ENCODE measurements around the gene IL3RA.
"Not testable (repeated sequence)": the region's sequence is repeated elsewhere in the genome, so short reads cannot be mapped to it uniquely, and the experiment has no call there.

IL3RA gene

GRCh38 chrX:1332433-1332832, 4.2 kb upstream of the IL3RA start:
- not testable (repeated sequence) for DNase-seq

- DNase-seq: no peak
Observed at GRCh38 chrX:1334854-1335253, 1.7 kb upstream of the IL3RA start.

DNA sequence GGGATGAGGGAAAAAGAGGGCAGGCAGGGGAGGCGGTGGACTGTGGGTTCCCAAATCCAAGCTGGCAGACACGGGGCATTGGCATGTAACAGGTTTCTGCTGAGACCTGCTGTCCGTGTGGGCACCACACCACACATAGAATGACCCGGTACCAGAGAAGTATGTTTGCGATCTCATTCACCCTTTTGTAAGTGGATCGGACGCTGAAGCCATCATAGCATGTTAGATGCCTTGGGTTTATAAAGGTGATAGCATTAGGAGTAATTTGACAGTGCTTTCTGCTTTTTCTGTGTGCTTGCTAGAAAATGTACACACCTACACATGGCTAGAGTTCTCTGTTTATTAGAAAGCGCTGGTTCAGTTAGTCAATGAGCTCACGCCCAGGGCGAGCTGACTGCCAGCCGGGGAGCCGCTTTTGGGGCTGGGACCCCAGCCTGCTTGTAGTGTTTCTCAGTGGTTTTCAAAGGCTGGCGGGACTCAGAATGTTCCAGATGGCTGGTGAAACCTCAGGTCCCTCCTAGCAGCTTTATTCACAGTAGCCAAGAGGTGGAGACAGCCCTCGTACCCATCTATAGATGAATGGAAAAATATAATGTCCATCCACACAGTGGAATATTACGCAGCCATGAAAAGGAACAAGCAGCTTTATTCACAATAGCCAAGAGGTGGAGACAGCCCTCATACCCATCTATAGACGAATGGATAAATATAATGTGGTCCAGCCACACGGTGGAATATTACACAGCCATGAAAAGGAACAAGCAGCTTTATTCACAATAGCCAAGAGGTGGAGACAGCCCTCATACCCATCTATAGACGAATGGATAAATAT, 579 bp downstream of the IL3RA start:
- DNase-seq: no peak

- DNase-seq: no peak
Observed at GRCh38 chrX:1341545-1342184, 5.1 kb downstream of the IL3RA start.

DNA sequence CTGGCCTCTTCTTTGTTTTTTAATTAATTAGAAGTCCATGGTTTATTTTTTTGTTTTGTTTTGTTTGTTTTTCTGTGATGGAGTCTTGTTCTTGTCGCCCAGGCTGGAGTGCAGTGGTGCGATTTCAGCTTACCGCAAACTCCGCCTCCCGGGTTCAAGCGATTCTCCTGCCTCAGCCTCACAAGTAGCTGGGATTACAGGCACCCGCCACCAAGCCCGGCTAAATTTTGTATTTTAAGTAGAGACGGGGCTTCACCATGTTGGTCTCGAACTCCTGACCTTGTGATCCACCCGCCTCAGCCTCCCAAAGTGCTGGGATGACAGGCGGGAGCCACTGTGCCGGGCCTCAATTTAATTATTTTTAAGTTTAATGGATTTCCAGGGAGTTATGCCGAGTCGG, 13.0 kb downstream of the IL3RA start:
- DNase-seq: not testable (repeated sequence)

GRCh38 chrX:1351981-1352714, 15.6 kb downstream of the IL3RA start:
- no peak for DNase-seq

DNA sequence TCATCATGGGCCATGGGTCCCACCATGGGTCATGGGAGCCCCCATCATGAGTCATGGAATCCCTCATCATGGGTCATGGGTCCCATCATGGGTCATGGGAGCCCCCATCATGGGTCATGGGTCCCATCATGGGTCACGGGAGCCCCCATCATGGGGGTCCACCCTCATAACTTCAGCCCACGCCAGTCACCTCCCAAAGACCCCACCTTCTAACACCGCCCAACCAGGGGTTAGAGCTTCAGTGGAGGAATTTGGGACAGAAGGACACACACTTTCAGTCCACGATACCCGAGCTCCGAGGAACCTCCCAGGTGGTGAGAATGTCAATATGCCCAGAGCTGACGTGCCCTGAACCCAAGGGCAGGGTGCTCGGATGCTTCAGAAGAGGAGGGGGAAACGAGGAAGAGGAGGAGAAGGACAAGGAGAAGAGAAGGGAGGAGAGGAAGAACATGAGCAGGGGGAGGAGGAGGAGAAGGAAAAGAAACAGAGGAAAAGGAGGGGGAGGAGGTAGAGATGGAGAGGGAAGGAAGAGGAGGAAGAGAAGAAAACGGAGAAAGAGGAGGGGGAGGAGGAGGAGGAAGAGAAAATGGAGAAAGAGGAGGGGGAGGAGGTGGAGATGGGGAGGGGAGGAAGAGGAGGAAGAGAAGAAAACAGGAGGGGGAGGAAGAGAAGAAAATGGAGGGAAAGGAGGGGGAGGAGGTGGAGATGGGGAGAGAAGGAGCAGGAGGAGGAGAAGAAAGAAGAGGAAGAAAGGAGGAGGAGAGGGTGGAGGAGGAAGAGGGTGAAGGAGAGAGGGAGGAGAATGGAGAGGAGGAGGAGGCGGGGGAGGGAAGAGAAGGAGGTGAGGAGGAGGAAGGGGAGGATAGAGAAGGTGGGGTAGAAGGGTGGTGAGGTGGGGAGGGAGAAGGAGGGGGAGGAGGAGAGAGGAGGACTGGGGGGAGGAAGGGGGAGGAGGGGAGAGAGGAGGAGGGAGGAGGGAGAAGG, 17.7 kb downstream of the IL3RA start:
- no peak for DNase-seq

DNA sequence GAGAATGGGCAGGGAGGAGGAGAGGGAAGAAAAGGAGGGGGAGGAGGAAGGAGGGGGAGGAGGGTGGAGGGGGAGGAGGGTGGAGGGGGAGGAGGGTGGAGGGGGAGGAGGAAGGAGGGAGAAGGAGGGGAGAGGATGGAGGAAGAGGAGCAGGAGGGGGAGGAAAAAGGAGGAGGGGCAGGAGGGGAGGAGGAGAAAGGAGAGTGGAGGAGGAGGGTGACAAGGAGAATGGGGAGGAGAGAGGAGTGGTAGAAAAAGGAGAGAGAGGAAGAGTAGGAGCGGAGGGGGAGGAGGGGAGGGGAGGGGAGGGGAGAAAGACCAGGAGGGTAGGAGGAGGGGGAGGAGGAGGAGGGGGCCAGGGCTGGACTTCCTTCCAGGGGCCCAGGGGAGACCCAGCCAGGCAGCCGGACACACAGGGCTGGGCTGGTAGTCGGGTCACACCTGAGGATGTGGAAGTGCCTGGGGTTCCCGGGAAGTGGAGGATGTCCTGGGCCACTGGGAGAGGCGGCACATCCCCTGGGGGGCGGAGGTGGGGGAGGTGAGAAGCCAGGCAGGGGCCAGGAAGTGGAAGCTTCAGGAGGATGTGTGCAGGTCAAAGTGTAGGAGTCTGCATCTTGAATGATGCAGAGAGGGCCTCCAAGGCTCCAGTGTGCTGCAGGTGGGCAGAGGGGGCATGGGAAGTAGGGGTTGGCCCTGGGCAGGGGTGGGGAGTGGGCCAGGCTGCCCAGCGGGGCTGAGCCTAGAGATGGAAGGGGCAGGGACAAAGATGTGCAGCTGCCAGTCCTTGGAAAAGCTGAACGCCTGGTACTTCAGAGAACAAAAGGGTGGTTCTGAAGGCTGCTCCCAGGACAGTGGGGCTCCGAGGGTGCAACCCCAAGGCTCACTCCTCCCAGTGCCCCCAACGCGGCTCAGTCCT, 18.8 kb downstream of the IL3RA start:
- DNase-seq: no peak

GRCh38 chrX:1357993-1358392, 21.4 kb downstream of the IL3RA start:
- DNase-seq: no peak

DNA sequence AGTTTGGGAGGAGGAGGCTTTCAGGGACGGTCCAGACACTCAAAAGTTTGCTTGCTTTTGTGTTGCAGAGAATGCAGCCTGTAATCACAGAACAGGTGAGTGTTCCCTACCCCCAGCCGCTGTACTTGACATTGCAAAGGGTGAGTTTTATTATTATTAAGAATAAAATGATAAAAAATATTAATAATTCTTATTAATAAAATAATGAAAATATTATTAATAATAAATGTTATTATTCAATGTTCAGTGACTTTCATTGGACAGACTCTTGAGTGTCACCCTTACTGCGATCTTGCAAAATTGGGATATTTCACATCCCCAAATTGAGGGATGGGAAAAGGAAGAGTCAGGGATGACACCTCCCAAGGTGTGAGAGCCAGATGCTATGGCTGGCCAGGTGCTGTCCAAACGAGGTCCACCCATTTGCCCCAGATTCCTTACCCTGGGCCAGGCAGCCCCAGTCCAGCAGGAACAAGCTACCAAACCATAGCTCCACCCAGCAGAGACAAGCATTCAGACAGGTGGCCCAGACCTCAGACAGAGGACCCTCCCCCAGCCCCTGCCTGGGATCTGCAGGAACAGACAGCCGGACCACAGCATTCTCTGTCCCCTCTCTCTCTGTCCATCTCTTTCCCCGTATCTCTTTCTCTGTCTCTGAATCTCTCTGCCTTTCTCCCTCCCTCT, 22.4 kb downstream of the IL3RA start:
- DNase-seq: no peak

DNA sequence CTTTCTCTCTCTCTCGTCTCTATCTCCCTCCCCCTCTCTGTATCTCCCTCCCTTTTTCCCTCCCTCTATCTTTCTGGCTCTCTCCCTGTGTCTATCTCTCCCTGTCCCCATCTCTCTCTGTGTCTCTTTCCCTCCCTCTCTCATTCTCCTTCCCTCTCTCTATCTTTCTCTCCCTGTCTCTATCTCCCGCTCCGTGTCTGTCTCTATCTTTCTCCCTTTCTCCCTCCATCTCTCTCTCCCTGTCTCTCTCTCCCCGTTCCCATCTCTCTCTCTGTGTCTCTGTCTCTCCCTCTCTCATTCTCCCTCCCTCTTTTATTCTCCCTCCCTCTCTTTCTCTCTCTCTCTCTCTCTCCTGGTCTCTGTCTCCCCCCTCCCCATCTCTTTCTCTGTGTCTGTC, 22.9 kb downstream of the IL3RA start:
- DNase-seq: no peak

GRCh38 chrX:1360171-1360570, 23.6 kb downstream of the IL3RA start:
- DNase-seq: no peak

DNA sequence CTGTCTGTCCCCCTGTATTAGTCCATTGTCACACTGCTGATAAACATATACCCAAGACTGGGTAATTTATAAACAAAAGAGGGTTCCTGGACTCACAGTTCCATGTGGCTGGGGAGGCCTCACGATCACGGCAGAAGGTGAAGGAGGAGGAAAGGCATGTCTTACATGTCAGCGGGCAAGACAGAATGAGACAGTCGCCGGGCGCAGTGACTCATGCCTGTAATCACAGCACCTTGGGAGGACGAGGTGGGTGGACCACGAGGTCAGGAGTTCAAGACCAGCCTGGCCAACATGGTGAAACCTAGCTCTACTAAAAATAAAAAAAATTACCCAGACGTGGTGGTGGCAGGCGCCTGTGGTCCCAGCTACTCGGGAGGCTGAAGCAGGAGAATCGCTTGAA, 24.7 kb downstream of the IL3RA start:
- no peak for DNase-seq

DNA sequence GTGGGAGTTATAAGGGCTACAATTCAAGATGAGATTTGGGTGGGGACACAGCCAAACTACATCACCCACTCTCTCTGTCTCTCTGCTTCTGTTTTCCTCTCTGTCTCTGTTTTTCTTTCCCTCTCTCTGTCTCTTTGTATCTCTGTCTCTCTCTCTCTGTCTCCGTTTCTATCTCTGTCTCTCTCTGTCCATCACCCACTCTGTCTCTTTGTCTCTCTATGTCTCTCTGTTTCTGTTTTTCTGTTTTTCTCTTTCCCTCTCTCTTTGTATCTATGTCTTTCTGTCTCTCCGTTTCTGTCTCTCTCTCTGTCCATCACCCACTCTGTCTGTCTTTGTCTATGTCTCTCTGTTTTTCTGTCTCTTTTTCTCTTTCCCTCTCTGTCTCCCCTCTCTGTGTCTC, 25.3 kb downstream of the IL3RA start:
- no peak for DNase-seq

GRCh38 chrX:1366363-1366762, 29.8 kb downstream of the IL3RA start:
- DNase-seq: not testable (repeated sequence)

DNA sequence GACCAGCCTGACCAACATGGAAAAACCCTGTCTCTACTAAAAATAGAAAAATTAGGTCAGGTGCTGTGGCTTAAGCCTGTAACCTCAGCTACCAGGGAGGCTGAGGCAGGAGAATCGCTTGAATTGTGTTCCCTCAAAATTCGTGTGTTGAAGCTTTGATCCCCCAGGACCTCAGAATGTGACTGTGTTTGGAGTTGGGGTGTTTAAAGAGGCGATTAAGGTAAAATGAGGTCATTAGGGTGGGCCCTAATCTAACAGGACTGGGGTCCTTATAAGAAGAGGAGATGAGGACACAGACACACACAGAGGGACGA, 31.8 kb downstream of the IL3RA start:
- DNase-seq: no peak

GRCh38 chrX:1378306-1378759, 41.7 kb downstream of the IL3RA start:
- DNase-seq: no peak

DNA sequence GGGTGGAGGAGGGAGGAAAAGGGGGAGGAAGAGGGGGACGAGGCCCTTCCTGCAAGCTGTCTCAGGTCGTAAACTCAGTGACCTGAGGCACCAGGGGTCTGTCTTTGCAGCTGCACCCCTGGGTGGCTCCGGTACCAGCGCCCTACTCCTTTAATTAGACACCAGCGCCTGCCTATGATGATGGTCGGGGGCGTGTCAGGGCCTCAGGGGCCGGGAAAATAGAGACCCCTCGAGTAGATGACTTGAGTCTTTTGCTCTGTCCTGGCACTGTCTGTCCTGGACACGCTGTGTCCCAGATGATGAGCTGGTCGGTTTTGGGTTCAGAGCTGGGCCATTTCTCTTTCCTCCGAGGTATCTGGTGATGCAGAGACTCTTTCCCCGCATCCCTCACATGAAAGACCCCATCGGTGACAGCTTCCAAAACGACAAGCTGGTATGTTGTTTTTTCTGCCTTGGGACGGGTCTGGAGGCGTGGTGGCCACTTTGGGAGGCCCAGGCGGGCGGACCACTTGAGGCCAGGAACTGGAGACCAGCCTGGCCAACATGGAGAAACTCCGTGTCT, 44.2 kb downstream of the IL3RA start:
- no peak for DNase-seq

DNA sequence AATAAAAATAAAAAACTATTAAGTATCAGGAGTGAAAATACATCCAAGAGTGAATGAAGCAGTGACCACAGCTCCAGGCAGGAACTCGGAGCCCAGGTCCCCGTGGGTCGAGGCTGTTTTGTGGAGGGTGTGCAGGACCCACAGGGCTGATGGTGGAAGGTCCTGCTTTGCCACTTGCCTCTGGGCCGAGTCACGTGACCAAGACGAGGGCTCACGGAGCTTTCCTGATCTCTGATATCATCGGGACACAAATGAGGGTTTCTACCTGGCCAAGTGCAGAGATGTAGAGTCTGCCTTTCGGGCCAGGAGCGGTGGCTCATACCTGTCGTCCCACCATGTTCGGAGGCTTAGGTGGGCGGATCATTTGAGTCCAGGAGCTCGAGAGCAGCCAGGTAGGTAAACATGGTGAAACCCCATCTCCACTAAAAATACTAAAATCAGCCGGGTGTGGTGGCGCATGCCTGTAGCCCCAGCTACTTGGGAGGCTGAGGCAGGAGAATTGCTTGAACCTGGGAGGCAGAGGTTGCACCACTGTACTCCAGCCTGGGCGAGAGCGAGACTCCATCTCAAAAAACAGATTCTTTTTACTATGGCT, 48.2 kb downstream of the IL3RA start:
- DNase-seq: no peak

All from activated CD4-positive, CD25-positive, alpha-beta regulatory T cell treated with anti-CD3 and anti-CD28 coated beads, Interleukin-2, amount 50 U/mL, for 72 hours (primary cell).